ENCODE data around the gene STRIT1. TPM values are rescaled to one million over a fixed set of nuclear protein-coding genes. Genes with fewer than 3 reads are reported as not detected.

STRIT1 gene
- total RNA-seq, 1 donor from 2014 or later: not detected

DNA sequence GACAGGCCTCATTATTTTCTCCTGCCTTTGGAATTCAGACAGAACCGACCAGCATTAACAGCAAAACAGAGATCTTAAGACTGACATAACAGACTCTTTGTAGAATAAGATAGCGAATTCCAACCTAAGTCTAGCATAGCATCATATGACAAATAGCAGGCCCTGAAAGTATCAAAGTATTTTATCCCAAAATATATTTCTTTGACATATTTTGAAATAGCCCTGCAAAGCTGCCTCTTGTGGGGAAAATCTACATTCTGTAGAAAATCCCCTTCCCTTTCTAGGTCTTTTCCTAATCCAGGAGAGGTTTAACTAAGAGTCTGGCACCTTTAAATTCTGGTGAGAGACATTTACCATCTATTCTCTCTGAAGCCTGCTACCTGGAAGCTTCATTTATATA lies 34.4 kb upstream of the STRIT1 start:
- no peak for DNase-seq (ENCODE audit: low spot score, unreplicated experiment)
- Mint-ChIP-seq H3K9me3 (ENCODE audit: low read depth) (no peaks in the 10 kb centered on the region), H3K4me3 (ENCODE audit: low read depth) (no peak overlapping the region), H3K27me3 (no peaks in the 10 kb centered on the region), H3K27ac (no peak overlapping the region), H3K36me3 (ENCODE audit: insufficient read depth) (no peaks in the 10 kb centered on the region), H3K4me1 (ENCODE audit: low read depth) (peaks cover 4% of the 10 kb centered on the region)
- TF ChIP-seq, protein P1, sequence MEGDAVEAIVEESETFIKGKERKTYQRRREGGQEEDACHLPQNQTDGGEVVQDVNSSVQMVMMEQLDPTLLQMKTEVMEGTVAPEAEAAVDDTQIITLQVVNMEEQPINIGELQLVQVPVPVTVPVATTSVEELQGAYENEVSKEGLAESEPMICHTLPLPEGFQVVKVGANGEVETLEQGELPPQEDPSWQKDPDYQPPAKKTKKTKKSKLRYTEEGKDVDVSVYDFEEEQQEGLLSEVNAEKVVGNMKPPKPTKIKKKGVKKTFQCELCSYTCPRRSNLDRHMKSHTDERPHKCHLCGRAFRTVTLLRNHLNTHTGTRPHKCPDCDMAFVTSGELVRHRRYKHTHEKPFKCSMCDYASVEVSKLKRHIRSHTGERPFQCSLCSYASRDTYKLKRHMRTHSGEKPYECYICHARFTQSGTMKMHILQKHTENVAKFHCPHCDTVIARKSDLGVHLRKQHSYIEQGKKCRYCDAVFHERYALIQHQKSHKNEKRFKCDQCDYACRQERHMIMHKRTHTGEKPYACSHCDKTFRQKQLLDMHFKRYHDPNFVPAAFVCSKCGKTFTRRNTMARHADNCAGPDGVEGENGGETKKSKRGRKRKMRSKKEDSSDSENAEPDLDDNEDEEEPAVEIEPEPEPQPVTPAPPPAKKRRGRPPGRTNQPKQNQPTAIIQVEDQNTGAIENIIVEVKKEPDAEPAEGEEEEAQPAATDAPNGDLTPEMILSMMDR (IDR thresholded peaks at IDR 0.05; ENCODE audit: unreplicated experiment): no peak

DNA sequence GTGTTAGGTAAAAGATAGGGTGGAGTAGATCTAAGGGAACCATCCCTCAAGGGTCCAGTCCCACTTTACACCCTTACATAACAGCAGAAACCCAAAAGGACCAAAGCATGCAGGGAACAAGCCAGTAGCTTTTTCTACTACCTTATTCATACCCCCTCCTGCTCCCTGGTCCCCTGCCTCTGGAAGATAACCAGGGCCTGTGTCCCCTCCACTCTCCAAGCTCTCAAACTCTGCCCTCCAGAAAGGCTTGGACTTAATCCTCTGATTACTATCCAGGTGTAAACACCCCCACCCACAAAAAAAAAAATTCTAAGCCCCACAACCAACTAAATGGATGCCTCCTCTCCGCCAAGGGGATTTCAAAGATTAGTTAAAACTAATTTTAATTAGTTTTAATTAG lies 33.9 kb upstream of the STRIT1 start:
- TF ChIP-seq, protein P1 (IDR thresholded peaks at IDR 0.05; ENCODE audit: unreplicated experiment): no peak
- Mint-ChIP-seq H3K9me3 (ENCODE audit: low read depth) (no peaks in the 10 kb centered on the region), H3K27me3 (no peaks in the 10 kb centered on the region), H3K4me1 (ENCODE audit: low read depth) (peaks cover 4% of the 10 kb centered on the region), H3K27ac (no peak overlapping the region), H3K36me3 (ENCODE audit: insufficient read depth) (no peaks in the 10 kb centered on the region), H3K4me3 (ENCODE audit: low read depth) (no peak overlapping the region)
- DNase-seq (ENCODE audit: low spot score, unreplicated experiment): no peak

DNA sequence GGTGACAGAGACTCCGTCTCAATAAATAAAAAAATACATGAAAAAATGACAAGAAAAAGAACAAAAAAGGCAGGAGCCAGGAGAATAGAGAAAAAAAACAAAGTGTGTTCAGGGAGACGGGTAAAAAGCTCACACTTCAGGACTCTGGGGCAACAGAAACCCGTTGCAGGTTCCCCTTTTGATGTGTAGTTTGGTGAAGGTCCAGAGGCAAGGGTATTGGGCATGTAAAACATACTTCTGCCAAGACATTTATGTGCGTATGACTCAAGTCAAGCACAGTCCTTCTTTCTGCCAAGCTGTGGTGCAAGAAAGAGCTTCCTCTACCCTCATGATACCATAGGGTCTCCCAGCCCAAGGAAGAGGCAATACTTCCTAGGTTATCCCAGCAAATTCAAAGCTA lies 33.4 kb upstream of the STRIT1 start:
- H3K36me3 Mint-ChIP-seq (ENCODE audit: insufficient read depth): no peaks in the 10 kb centered on the region
- peaks cover 4% of the 10 kb centered on the region for H3K4me1 Mint-ChIP-seq (ENCODE audit: low read depth)
- TF ChIP-seq, protein P1 (IDR thresholded peaks at IDR 0.05; ENCODE audit: unreplicated experiment): no peak
- H3K27me3 Mint-ChIP-seq: no peaks in the 10 kb centered on the region
- DNase-seq (ENCODE audit: low spot score, unreplicated experiment): no peak
- no peaks in the 10 kb centered on the region for H3K9me3 Mint-ChIP-seq (ENCODE audit: low read depth)
- H3K27ac Mint-ChIP-seq: no peak overlapping the region
- no peak overlapping the region for H3K4me3 Mint-ChIP-seq (ENCODE audit: low read depth)

DNA sequence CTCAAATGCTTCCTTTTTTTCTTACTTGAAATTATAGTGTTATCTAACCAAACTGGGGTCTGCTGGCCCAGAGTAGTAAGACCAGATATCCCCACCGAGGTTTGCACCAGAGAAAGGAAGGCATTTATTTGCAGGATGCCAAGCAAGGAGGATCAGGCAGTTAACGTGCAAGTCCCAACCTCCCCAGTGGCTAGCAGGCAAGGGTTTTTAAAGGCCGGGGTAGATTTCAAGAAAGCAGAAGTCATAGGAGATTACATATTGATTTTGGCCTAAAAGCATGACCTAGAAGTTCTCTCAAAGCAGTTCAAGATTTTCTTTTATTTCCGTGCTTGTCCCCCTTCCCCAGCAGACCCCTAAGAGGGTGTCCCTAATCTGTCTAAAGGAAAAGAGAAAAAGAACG lies 32.8 kb upstream of the STRIT1 start:
- TF ChIP-seq, protein P1 (IDR thresholded peaks at IDR 0.05; ENCODE audit: unreplicated experiment): no peak

DNA sequence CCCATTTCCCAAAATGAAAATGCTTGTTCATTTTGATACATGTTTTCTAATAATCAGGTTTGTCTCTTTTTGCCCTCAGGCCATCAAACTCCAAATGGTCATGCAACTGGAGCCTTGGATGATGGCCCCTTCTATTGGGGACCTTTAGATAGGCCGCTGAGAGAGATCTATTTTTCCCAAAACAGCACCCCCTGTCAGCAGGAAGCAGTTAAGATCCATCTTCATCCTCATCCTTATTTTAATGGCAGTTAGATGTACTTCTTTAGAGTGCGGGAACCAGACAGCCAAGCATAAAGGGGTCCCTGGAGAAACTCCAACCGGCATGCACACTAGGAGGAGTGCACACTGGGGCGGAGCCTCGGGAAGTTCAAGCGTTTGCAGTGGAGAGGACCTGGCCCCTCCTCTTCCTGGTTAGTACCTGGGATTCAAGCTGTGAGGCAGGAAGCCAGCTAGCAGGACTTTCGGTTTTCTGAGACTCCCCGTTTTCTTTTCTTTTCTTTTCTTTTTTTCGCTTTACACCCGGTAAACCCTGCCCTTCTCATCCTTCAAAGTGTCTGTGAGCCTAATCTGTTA lies 31.9 kb upstream of the STRIT1 start:
- H3K27ac Mint-ChIP-seq: no peak overlapping the region
- TF ChIP-seq, protein P1 (IDR thresholded peaks at IDR 0.05; ENCODE audit: unreplicated experiment): no peak
- H3K36me3 Mint-ChIP-seq (ENCODE audit: insufficient read depth): no peaks in the 10 kb centered on the region
- H3K9me3 Mint-ChIP-seq (ENCODE audit: low read depth): no peaks in the 10 kb centered on the region
- H3K27me3 Mint-ChIP-seq: no peaks in the 10 kb centered on the region
- no peak for DNase-seq (ENCODE audit: low spot score, unreplicated experiment)
- peaks cover 4% of the 10 kb centered on the region for H3K4me1 Mint-ChIP-seq (ENCODE audit: low read depth)
- H3K4me3 Mint-ChIP-seq (ENCODE audit: low read depth): no peak overlapping the region

More for the DNA sequence above, 32.8 kb upstream of the STRIT1 start:
- H3K4me1 Mint-ChIP-seq (ENCODE audit: low read depth): peaks cover 4% of the 10 kb centered on the region
- DNase-seq (ENCODE audit: low spot score, unreplicated experiment): no peak
- H3K36me3 Mint-ChIP-seq (ENCODE audit: insufficient read depth): no peaks in the 10 kb centered on the region
- no peak overlapping the region for H3K27ac Mint-ChIP-seq
- H3K4me3 Mint-ChIP-seq (ENCODE audit: low read depth): no peak overlapping the region
- H3K9me3 Mint-ChIP-seq (ENCODE audit: low read depth): no peaks in the 10 kb centered on the region
- H3K27me3 Mint-ChIP-seq: no peaks in the 10 kb centered on the region
